IMR-90 (cell line): ENCODE measurements around the gene PIP5K1C. TPM values are rescaled to one million over a fixed set of nuclear protein-coding genes. Genes with fewer than 3 reads are reported as not detected.

Source experiments
- ATAC-seq: fragments of 200-7000 bp; cut with Tn5 transposase; 2 replicates; pipeline ENCODE4 v1.9.1; 2020; ENCODE audit warnings: low read depth, mild to moderate bottlenecking, moderate library complexity
- BruUV-seq: library from RNA; stranded (reverse); fragments of 400-500 nt; replicated peaks from 2 replicates; lab custom pipeline; 2021; lab: Mats Ljungman, UMichigan
- CTCF ChIA-PET: fragments of 300-600 bp; formaldehyde crosslinking; extraction: SDS; loops from one replicate; lab custom pipeline; 2021; ENCODE audit warnings: antibody characterized with exemption; lab: Yijun Ruan, JAX
- POLR2A ChIA-PET: fragments of 300-600 bp; sonication (Branson Sonifier 250); formaldehyde crosslinking; loops from one replicate; lab custom pipeline; 2022; ENCODE audit warnings: antibody characterized with exemption; ENCODE audit not compliant: unreplicated experiment; lab: Charles Lee
- DNase-seq: peaks from one replicate; pipeline ENCODE4 v3.0.0; 2013
- H2AFZ ChIP-seq: replicated peaks from 2 replicates; pipeline ENCODE3; 2013; ENCODE audit warnings: low read length, mild to moderate bottlenecking; ENCODE audit not compliant: poor library complexity
- H2AK5ac ChIP-seq: 2 replicates; pipeline ENCODE4 v1.6.1; 2013; ENCODE audit warnings: low read depth, low read length, inconsistent platforms
- H2AK9ac ChIP-seq: replicated peaks from 2 replicates; pipeline ENCODE3; 2013; ENCODE audit warnings: mild to moderate bottlenecking, low read depth, low read length, moderate library complexity; ENCODE audit not compliant: poor library complexity
- H2BK120ac ChIP-seq: 2 replicates; pipeline ENCODE4 v1.6.1; 2013; ENCODE audit warnings: low read depth, low read length, inconsistent platforms
- H2BK15ac ChIP-seq: 3 replicates; pipeline ENCODE4 v1.6.1; 2013; ENCODE audit warnings: low read depth, low read length, inconsistent platforms
- H2BK20ac ChIP-seq: 2 replicates; pipeline ENCODE4 v1.6.1; 2013; ENCODE audit warnings: low read depth, mild to moderate bottlenecking, inconsistent platforms, low read length, moderate library complexity
- H2BK5ac ChIP-seq: 2 replicates; pipeline ENCODE4 v1.6.1; 2013; ENCODE audit warnings: mild to moderate bottlenecking, low read depth, low read length, inconsistent platforms; ENCODE audit not compliant: poor library complexity, severe bottlenecking
- H3K14ac ChIP-seq: replicated peaks from 2 replicates; pipeline ENCODE4 v1.6.1; 2013; ENCODE audit warnings: low read depth, low read length, inconsistent platforms
- H3K18ac ChIP-seq: 2 replicates; pipeline ENCODE4 v1.6.1; 2013; ENCODE audit warnings: low read depth, low read length, control low read depth
- H3K23ac ChIP-seq: 2 replicates; pipeline ENCODE4 v1.6.1; 2013; ENCODE audit warnings: low read depth, low read length, inconsistent platforms
- H3K27ac ChIP-seq: 2 replicates; pipeline ENCODE4 v1.5.1; 2013; ENCODE audit warnings: mild to moderate bottlenecking, control low read depth, low read length; ENCODE audit not compliant: insufficient read depth
- H3K27me3 ChIP-seq: 2 replicates; pipeline ENCODE4 v1.6.1; 2013; ENCODE audit warnings: low read length; ENCODE audit not compliant: control insufficient read depth, insufficient read depth
- H3K36me3 ChIP-seq: 2 replicates; pipeline ENCODE4 v1.6.1; 2013; ENCODE audit warnings: low read length, mixed read lengths; ENCODE audit not compliant: control insufficient read depth, insufficient read depth
- H3K4ac ChIP-seq: 2 replicates; pipeline ENCODE4 v1.6.1; 2013; ENCODE audit warnings: low read depth, low read length, inconsistent platforms
- H3K4me1 ChIP-seq: 2 replicates; pipeline ENCODE4 v1.6.1; 2013; ENCODE audit warnings: low read length, mixed read lengths; ENCODE audit not compliant: control insufficient read depth, insufficient read depth
- H3K4me2 ChIP-seq: 2 replicates; pipeline ENCODE4 v1.6.1; 2013; ENCODE audit warnings: low read depth, mild to moderate bottlenecking, control low read depth, low read length, moderate library complexity
- H3K4me3 ChIP-seq: 2 replicates; pipeline ENCODE4 v1.5.1; 2013; ENCODE audit warnings: low read depth, mild to moderate bottlenecking, control low read depth, low read length, moderate library complexity; ENCODE audit not compliant: insufficient read depth
- H3K56ac ChIP-seq: 2 replicates; pipeline ENCODE4 v1.6.1; 2013; ENCODE audit warnings: low read length, inconsistent platforms; ENCODE audit not compliant: insufficient read depth; ENCODE audit errors: extremely low read depth
- H3K79me1 ChIP-seq, 2 experiments: 2 replicates each; pipeline ENCODE4 v1.6.1; 2013; ENCODE audit warnings: low read length in 2 of 2, inconsistent platforms in 1 of 2, low read depth in 1 of 2
- H3K9ac ChIP-seq: 2 replicates; pipeline ENCODE4 v1.6.1; 2013; ENCODE audit warnings: low read depth, low read length, control low read depth
- H3K9me1 ChIP-seq: 2 replicates; pipeline ENCODE4 v1.6.1; 2013; ENCODE audit warnings: low read length, inconsistent platforms; ENCODE audit not compliant: insufficient read depth
- H3K9me3 ChIP-seq: 2 replicates; pipeline ENCODE4 v1.6.1; 2013; ENCODE audit warnings: low read length; ENCODE audit not compliant: control insufficient read depth, insufficient read depth
- H4K20me1 ChIP-seq: 2 replicates; pipeline ENCODE4 v1.6.1; 2013; ENCODE audit warnings: low read length, inconsistent platforms; ENCODE audit not compliant: insufficient read depth
- H4K5ac ChIP-seq: 2 replicates; pipeline ENCODE4 v1.6.1; 2013; ENCODE audit warnings: mild to moderate bottlenecking, low read depth, low read length, control low read depth
- H4K8ac ChIP-seq, 2 experiments: 2 replicates each; pipeline ENCODE4 v1.6.1; 2013; ENCODE audit warnings: low read depth in 2 of 2, low read length in 2 of 2, control low read depth in 1 of 2, inconsistent platforms in 1 of 2
- H4K91ac ChIP-seq: 2 replicates; pipeline ENCODE4 v1.6.1; 2013; ENCODE audit warnings: low read depth, low read length, inconsistent platforms; ENCODE audit not compliant: insufficient read depth
- CEBPB ChIP-seq: IDR thresholded peaks from 2 replicates; pipeline ENCODE4 v1.6.1; 2012; ENCODE audit warnings: low read depth, low read length, improper control_type of control experiment
- MAFK ChIP-seq: IDR thresholded peaks from 2 replicates; pipeline ENCODE4 v1.6.1; 2012; ENCODE audit warnings: low read depth, low read length, improper control_type of control experiment
- MAZ ChIP-seq: IDR thresholded peaks from 2 replicates; pipeline ENCODE4 v1.6.1; 2012; ENCODE audit warnings: low read depth, mild to moderate bottlenecking, low read length, improper control_type of control experiment, moderate library complexity, borderline replicate concordance
- NFE2L2 ChIP-seq: fragments of 150-350 bp; IDR thresholded peaks from 2 replicates; pipeline ENCODE4 v1.6.1; 2016; ENCODE audit warnings: low read depth, mild to moderate bottlenecking, low read length
- WGBS, 2 experiments: methylation state at CpG; one replicate each; pipeline versions ENCODE4 v1.1.5 to v1.1.7; 2013; ENCODE audit warnings: missing lambda C conversion rate in 2 of 2; ENCODE audit not compliant: insufficient read length in 1 of 2; ENCODE audit errors: extremely low coverage in 2 of 2; 5-methylcytosine and 5-hydroxymethylcytosine counted together
- dilution Hi-C: fragments of 300-500 bp; cut with HindIII; formaldehyde crosslinking; loops from one replicate; pipeline ENCODE4 v1.14.3; 2018; ENCODE audit warnings: low sequenced_read_pairs; ENCODE audit not compliant: unreplicated experiment
- in situ Hi-C: fragments of 300-500 bp; cut with MboI; formaldehyde crosslinking; loops from 3 replicates; pipeline ENCODE4 v1.14.3; 2019; ENCODE audit warnings: low sequenced_read_pairs, inconsistent platforms, mixed read lengths
- intact Hi-C: fragments of 100-400 bp; cut with micrococcal nuclease; formaldehyde crosslinking; loops from 2 replicates; pipeline ENCODE4 v1.10.0; 2022
- polyA plus RNA-seq, 3 experiments: library from polyadenylated mRNA; depleted of rRNA; stranded (reverse); fragments of >200 nt; gene quantifications; 2 replicates each; pipeline ENCODE4 v1.2.3, GENCODE V29; 2012; ENCODE audit warnings: low replicate concordance in 1 of 3
- total RNA-seq: library from RNA; depleted of rRNA; stranded (reverse); fragments of >200 nt; gene quantifications from 2 replicates; pipeline ENCODE4 v1.2.3, GENCODE V29; 2012

The PIP5K1C gene
- total and polyA plus RNA-seq, 2 of the 4 experiments (the other 2 are of a cell fraction) = 13.6 to 23.3 TPM

- H2BK5ac ChIP-seq = no peak overlapping the region
- no peak overlapping the region for H4K8ac ChIP-seq
- no peak for DNase-seq
- in situ Hi-C loops (no loop called here), intact Hi-C loops (loop anchor here (10.0 kb wide), 1 partner anchor 383 kb away; no protein-coding TSS in a partner anchor), dilution Hi-C loops (no loop called here)
- no peaks in the 10 kb centered on the region for H3K4me1 ChIP-seq
- ATAC-seq = no peak
- no peak overlapping the region for H3K4me2 ChIP-seq
- no peak overlapping the region for H3K56ac ChIP-seq
- no peaks in the 10 kb centered on the region for H3K79me1 ChIP-seq
- H3K36me3 ChIP-seq = no peaks in the 10 kb centered on the region
- no peak overlapping the region for H2AK5ac ChIP-seq
- no peak overlapping the region for H2AK9ac ChIP-seq
- H3K27ac ChIP-seq = no peak overlapping the region
- no peak for TF ChIP-seq CEBPB
- TF ChIP-seq MAZ = no peak
- no peak for TF ChIP-seq NFE2L2
- no peak for TF ChIP-seq MAFK
- no peaks in the 10 kb centered on the region for H3K9me3 ChIP-seq
- no peak overlapping the region for H2AFZ ChIP-seq
- POLR2A ChIA-PET = no interaction called here
- CTCF ChIA-PET = no interaction called here
- no peak overlapping the region for H2BK15ac ChIP-seq
- H2BK120ac ChIP-seq = no peak overlapping the region
- H4K20me1 ChIP-seq = no peaks in the 10 kb centered on the region
- peaks cover 17% of the 10 kb centered on the region for H3K27me3 ChIP-seq
- no peaks in the 10 kb centered on the region for H3K9me1 ChIP-seq
- H3K4ac ChIP-seq = no peak overlapping the region
- H4K91ac ChIP-seq = no peak overlapping the region
- H2BK20ac ChIP-seq = no peak overlapping the region
- no peak overlapping the region for H3K4me3 ChIP-seq
- WGBS, 2 experiments = 91% methylated on average over 6 of the region's 12 CpGs; no CpG with 5 or more reads in 1 of the 2 experiments
- H3K9ac ChIP-seq = no peak overlapping the region
- no peak overlapping the region for H3K14ac ChIP-seq
- BruUV-seq = no TSS peak
- no peak overlapping the region for H3K18ac ChIP-seq
- no peak overlapping the region for H3K23ac ChIP-seq
- no peak overlapping the region for H4K5ac ChIP-seq
Measured at GRCh38 chr19:3707868-3708206, 7.6 kb upstream of the PIP5K1C start.
